Transverse colon (tissue), 4 donors: Measurements from ENCODE around the gene ZNF207. TPM values are rescaled to one million over a fixed set of nuclear protein-coding genes. Genes with fewer than 3 reads are reported as not detected.

ENCODE experiments used
- DNase-seq: peaks from one replicate; pipeline ENCODE4 v3.0.0-alpha.2; 2019
- H3K27ac ChIP-seq, 4 donors: fragments of 200-600 bp; sonication (generic); 2 replicates each; pipeline ENCODE4 v1.5.1; 2016 to 2018; ENCODE audit warnings: inconsistent platforms in 4 of 4
- H3K27me3 ChIP-seq: fragments of 200-600 bp; sonication (generic); 2 replicates; pipeline ENCODE4 v1.5.1; 2017; ENCODE audit warnings: inconsistent platforms
- H3K36me3 ChIP-seq, 4 donors: fragments of 200-600 bp; sonication (generic); 2 replicates each; pipeline ENCODE4 v1.5.1; 2017 to 2019; ENCODE audit warnings: inconsistent platforms in 4 of 4
- H3K4me1 ChIP-seq, 4 donors: fragments of 200-600 bp; sonication (generic); 2 replicates each; pipeline ENCODE4 v1.5.1; 2017 to 2020; ENCODE audit warnings: inconsistent platforms in 4 of 4
- H3K4me3 ChIP-seq, 4 donors: fragments of 200-600 bp; sonication (generic); 1 replicate in 1 of 4; 2 replicates in 3 of 4; pipeline versions ENCODE4 v1.5.1 to v1.6.1; 2017 to 2019; ENCODE audit warnings: inconsistent platforms in 4 of 4
- H3K9me3 ChIP-seq, 2 donors: fragments of 200-600 bp; sonication (generic); 2 replicates each; pipeline ENCODE4 v1.5.1; 2017 to 2019; ENCODE audit warnings: inconsistent platforms in 2 of 2
- CTCF ChIP-seq, 5 experiments: fragments of 200-600 bp in 3 of 5; fragments of 450-650 bp in 2 of 5; sonication (generic) in 3 of 5; IDR thresholded peaks; 1 replicate in 2 of 5; 2 replicates in 3 of 5; pipeline ENCODE4 v1.5.1; 2016 to 2017; ENCODE audit warnings: antibody characterized with exemption in 5 of 5, inconsistent platforms in 3 of 5, mild to moderate bottlenecking in 2 of 5, moderate library complexity in 1 of 5
- EP300 ChIP-seq: sonication (generic); formaldehyde crosslinking; IDR thresholded peaks from one replicate; pipeline ENCODE4 v1.6.1; 2017; ENCODE audit warnings: antibody characterized with exemption, low read depth
- POLR2A ChIP-seq: fragments of 450-650 bp; IDR thresholded peaks from one replicate; pipeline ENCODE4 v1.6.1; 2016; ENCODE audit warnings: antibody characterized with exemption, mild to moderate bottlenecking, moderate library complexity
- POLR2AphosphoS5 ChIP-seq, 3 donors: sonication (generic); formaldehyde crosslinking; IDR thresholded peaks; one replicate each; pipeline ENCODE4 v1.6.1; 2016; ENCODE audit warnings: antibody characterized with exemption in 3 of 3
- WGBS, 2 donors: methylation state at CpG; one replicate each; pipeline ENCODE4 v1.1.5; 2018; ENCODE audit warnings: low coverage in 1 of 2; 5-methylcytosine and 5-hydroxymethylcytosine counted together
- in situ Hi-C, 4 donors: fragments of 200-750 bp; cut with MboI; loops; one replicate each; pipeline versions ENCODE4 v1.15.0 to v1.15.1; 2017; ENCODE audit warnings: low sequenced_read_pairs in 3 of 4, low pct_ligation_motif_present in 1 of 4, low pct_unique_long_range_greater_than_20kb in 1 of 4
- intact Hi-C: fragments of 100-400 bp; cut with DNase I; formaldehyde crosslinking; loops from one replicate; pipeline ENCODE4 v1.15.1; 2023; ENCODE audit warnings: low total_unique reads
- total RNA-seq, 4 donors: library from RNA; depleted of rRNA; stranded (reverse); fragments of >200 nt; gene quantifications; one replicate each; pipeline ENCODE4 v1.1.0, GENCODE V29; 2016

ZNF207 gene
- total RNA-seq, 4 donors from 2014 or later = 78.9 to 203 (median 139) TPM

GRCh38 chr17:32330147-32330546, 19.8 kb upstream of the ZNF207 start:
- intact Hi-C loops = no loop called here
- 66 to 78% methylated on average over 3 of the region's 3 CpGs for WGBS, 2 donors
- no peak for DNase-seq
- Histone ChIP-seq H3K9me3 (no peaks in the 10 kb centered on the region), H3K27ac (no peak overlapping the region), H3K36me3 (peaks cover 0 to 16% (median 0%) of the 10 kb centered on the region in 4 donors), H3K27me3 (no peaks in the 10 kb centered on the region), H3K4me3 (no peak overlapping the region), H3K4me1 (no peaks in the 10 kb centered on the region)
- TF ChIP-seq POLR2A (no peak), POLR2AphosphoS5 (IDR thresholded peaks at IDR 0.05) (no peak), CTCF (IDR thresholded peaks at IDR 0.05) (no peak), EP300 (no peak)
- in situ Hi-C loops = no loop called here

GRCh38 chr17:32331243-32332040, 18.5 kb upstream of the ZNF207 start:
- DNase-seq = no peak
- no peaks in the 10 kb centered on the region for H3K4me1 ChIP-seq
- 79 to 86% methylated on average over 3 of the region's 3 CpGs for WGBS, 2 donors
- in situ Hi-C loops = no loop called here
- no peak overlapping the region for H3K27ac ChIP-seq
- peaks cover 0 to 16% (median 0%) of the 10 kb centered on the region in 4 donors for H3K36me3 ChIP-seq
- H3K9me3 ChIP-seq = no peaks in the 10 kb centered on the region
- no peaks in the 10 kb centered on the region for H3K27me3 ChIP-seq
- H3K4me3 ChIP-seq = no peak overlapping the region
- TF ChIP-seq CTCF (IDR thresholded peaks at IDR 0.05) (no peak), POLR2A (no peak), POLR2AphosphoS5 (IDR thresholded peaks at IDR 0.05) (no peak), EP300 (no peak)
- intact Hi-C loops = no loop called here

GRCh38 chr17:32333187-32333586, 16.8 kb upstream of the ZNF207 start:
- Histone ChIP-seq H3K36me3 (peaks cover 0 to 16% (median 0%) of the 10 kb centered on the region in 4 donors), H3K4me1 (no peaks in the 10 kb centered on the region), H3K27me3 (no peaks in the 10 kb centered on the region), H3K27ac (no peak overlapping the region), H3K4me3 (no peak overlapping the region), H3K9me3 (no peaks in the 10 kb centered on the region)
- no peak for TF ChIP-seq POLR2AphosphoS5 (IDR thresholded peaks at IDR 0.05)
- no peak for TF ChIP-seq POLR2A
- TF ChIP-seq EP300 = no peak
- TF ChIP-seq CTCF (IDR thresholded peaks at IDR 0.05) = no peak
- 94 to 100% methylated on average over 2 of the region's 2 CpGs for WGBS, 2 donors
- in situ Hi-C loops (no loop called here), intact Hi-C loops (no loop called here)
- DNase-seq = no peak

GRCh38 chr17:32335046-32335445, 14.9 kb upstream of the ZNF207 start:
- H3K4me1 ChIP-seq = no peaks in the 10 kb centered on the region
- H3K9me3 ChIP-seq = no peaks in the 10 kb centered on the region
- peaks cover 0 to 16% (median 0%) of the 10 kb centered on the region in 4 donors for H3K36me3 ChIP-seq
- in situ Hi-C loops (no loop called here), intact Hi-C loops (no loop called here)
- no peak overlapping the region for H3K27ac ChIP-seq
- DNase-seq = no peak
- TF ChIP-seq POLR2A = no peak
- no peak for TF ChIP-seq EP300
- no peak for TF ChIP-seq CTCF (IDR thresholded peaks at IDR 0.05)
- TF ChIP-seq POLR2AphosphoS5 (IDR thresholded peaks at IDR 0.05) = no peak
- no peak overlapping the region for H3K4me3 ChIP-seq
- no peaks in the 10 kb centered on the region for H3K27me3 ChIP-seq
